Measurements from ENCODE around the gene TUBA8.
A peak's percentile ranks its signal among the peaks of the same experiment; 100 is the strongest.
"Not testable (repeated sequence)": the region's sequence is repeated elsewhere in the genome, so short reads cannot be mapped to it uniquely, and the experiment has no call there.

The TUBA8 gene

GRCh38 chr22:18110194-18110953 is at the start of gene TUBA8:
TSS of gene TUBA8 (plus strand) at chr22:18110809. CDS start at chr22:18110866, 57 bp downstream.
- peak; percentile 63 for DNase-seq

GRCh38 chr22:18062421-18062820 is 48.2 kb upstream of the TUBA8 start:
- no peak for DNase-seq

DNA sequence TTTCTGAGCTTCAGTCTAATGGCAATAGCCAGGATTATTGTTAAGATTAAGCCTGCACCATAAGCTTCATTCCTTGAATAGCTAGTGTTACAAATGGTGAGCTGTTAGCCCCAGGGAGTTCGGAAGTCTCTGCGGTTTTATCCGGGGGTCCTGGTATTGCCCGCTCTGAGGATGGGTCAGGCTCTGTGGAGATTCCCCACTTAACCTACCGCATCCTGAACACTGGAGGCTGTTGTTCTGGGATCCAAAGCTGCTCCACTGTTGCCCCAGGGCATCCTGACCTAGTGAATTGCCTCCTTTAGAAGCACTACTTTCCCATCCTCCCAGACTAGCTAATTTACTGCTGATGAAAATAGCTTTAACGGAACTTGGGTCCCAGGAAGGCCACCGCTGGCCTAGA is 47.3 kb upstream of the TUBA8 start:
- no peak for DNase-seq

DNA sequence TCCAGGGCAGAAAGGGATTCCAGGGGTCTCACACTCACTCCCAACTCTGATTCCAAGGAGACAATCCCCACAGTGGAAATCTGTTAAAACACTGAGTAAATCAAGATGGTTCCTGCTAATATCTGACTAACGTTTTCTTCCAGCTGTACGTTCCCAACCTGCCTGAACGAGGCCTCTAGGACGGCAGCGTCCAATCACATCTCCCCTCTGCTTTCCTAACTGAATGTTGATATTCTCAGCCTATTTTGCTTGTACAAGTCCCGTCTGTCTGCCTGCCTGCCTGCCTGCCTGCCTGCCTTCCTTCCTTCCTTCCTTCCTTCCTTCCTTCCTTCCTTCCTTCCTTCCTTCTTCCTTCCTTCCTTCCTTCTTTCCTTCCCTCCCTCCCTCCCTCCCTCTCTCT is 46.9 kb upstream of the TUBA8 start:
- DNase-seq, result not testable (repeated sequence)

DNA sequence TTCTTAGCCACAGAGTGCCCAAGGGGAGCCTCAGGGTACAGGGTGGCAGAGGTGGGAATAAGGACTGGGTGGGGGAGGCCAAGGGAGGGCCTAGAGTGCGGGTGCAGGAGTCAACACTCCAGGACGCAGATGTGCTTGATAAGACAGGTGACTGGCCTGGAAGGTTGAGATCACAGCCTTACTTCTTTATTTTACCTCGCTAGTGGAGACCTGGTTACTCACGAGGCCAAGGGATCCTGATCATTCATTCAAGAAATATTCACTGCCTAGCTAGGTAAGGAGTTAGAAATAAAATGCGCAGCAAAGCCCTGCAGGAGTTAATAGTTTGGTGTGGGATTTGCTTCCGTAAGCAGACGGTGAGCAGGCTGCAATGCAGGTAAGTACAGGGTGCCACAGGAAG is 46.0 kb upstream of the TUBA8 start:
- no peak for DNase-seq

DNA sequence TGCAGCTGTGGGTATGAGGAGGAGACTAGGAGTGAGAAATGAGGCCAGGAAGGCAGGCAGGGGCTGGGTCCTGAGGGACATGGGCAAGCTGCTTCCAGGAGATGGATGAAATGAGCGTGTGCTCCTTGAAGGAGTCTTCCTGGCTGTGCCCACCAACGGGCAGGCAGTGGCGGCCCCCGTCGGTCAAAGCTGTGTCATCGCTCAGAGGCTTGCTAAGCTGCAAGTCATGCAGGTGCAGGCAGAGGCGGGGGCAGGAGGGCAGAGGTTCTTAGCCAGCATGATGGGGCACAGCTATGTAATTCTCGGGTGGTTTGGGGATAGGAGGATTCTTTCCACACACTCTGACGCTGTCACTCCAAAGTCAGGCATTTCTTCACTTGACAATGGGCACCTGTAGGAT is 45.4 kb upstream of the TUBA8 start:
- DNase-seq, result no peak

- DNase-seq, result no peak
Measured at GRCh38 chr22:18066181-18066859, 44.3 kb upstream of the TUBA8 start.

GRCh38 chr22:18067121-18067520 is 43.5 kb upstream of the TUBA8 start:
- DNase-seq, result no peak

DNA sequence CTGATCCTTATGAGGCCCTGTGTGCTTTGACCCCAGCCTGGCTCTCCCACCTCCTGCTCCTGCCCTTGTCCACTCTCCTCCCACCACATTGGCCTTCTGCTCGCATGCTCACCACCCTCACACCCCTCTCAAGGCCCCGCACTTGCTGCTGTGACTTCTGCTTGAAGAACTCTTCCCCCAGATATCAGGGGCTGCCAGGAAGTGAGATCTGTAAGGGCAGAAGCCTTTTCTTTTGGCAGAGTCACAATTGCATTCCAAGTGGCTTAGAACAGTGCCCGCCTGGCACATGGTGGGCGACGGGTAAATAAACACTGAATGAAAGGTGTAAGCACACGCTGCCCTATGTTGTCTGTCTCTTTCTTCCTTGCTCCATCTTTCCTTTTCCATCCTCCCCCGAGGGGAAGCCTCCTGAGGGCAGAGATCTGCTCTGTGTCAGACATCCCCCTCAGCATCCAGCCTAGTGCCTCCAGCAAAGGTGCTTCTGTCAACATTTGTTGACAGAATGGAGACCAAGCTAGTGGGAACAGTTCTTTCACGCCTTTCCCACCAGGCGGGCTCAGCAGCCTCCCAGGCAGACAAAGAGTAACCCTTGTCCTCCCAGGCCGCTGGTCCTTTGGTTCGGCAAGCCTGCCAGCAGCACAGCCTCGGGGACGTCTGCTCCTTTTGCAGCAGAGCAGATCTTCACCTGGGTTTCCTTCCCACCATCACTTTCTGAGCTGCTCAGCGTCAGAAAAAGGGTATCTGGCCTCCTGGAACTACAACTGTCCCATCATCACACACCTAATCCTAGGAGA is 42.9 kb upstream of the TUBA8 start:
- no peak for DNase-seq

DNA sequence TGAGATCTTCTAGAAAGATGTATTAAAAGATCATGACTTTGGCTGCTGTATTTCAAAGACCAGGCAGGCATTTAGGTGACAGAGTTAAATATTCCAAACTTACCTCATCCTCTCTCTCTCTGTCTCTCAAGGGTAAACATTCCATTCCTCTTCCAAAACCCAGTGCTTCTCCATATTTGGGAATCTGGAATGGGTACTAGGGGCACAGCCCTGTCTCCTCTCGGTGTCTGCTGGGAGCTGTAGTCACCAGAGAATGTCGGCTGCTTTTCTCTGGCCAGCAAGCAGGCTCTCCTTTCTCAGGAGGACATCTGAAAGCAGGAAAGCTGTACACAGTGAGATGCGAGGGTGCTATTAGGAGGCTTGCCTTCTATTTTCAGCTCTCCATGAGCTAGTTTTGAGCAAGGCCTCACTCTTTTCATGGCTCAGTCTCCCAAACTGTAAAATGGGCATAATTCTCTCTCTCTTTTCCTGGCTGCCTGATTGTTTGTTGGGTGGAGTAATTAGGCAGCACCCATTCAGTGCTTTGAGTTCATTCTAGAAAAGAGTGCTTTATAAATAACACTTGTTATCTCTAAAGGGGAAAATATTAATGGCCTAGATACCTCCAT is 42.1 kb upstream of the TUBA8 start:
- DNase-seq, result no peak

- no peak for DNase-seq
Measured at GRCh38 chr22:18069041-18069440, 41.6 kb upstream of the TUBA8 start.

- no peak for DNase-seq
Measured at GRCh38 chr22:18070041-18070440, 40.6 kb upstream of the TUBA8 start.

- DNase-seq, result peak; percentile 48
Measured at GRCh38 chr22:18070556-18071306, 39.9 kb upstream of the TUBA8 start.

DNA sequence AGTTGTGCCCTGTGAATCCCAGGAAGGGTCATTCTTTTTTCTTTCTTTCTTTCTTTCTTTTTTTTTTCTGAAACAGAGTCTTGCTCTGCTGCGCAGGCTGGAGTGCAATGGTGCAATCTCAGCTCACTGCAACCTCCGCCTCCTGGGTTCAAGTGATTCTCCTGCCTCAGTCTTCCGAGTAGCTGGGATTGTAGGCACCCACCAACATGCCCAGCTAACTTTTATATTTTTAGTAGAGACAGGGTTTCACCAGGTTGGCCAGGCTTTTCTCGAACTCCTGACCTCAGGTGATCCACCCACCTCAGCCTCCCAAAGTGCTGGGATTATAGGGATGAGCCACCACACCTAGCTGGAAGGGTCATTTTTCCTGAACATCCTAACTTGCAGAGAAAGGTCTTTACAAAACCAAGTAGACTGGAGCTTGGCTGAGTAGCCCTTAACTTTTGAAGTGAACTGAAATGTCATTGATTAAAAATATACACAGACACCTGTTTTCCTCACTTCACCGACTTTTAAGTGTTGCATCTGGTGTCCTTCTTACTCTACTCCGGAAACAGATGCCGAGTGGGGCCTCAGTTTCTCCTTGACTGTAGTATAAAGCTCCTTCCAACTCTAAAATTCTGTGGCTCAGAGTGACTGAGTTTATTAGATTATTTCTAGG is 39.2 kb upstream of the TUBA8 start:
- not testable (repeated sequence) for DNase-seq

DNA sequence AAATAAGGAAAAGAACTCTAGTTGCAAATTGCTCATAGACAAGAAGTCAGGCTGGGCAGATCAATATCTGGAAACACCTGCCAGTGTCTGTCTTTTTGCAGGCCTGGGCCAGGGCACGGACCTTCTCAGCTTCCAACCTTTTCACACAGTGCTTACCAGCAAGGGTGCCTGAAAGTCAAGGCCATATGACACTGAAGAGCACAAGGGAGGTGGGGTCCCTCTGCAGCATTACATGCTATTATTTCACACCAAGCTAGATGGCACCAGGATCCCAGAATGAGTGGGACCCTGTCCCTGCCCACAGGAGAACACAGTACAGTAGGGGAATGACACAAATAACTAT is 38.7 kb upstream of the TUBA8 start:
- DNase-seq, result no peak

DNA sequence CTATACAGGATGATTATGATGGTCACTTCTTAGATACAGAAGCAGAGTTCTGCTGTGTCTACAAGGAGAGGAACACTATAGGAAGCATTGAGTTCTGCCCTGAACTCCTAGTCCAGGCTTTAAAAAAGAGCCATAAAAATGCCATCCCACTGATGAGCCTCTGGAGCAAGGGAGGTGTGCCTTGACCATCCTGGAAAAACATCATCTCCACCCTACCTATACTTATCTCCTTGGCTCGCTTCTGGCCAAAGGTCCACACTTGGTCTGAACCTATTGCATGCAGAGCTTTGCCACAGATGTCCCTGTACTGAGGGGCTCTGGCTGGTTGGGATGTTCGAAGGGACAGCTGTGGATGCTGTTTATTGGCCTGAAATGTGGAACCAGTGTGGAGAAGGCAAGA is 37.1 kb upstream of the TUBA8 start:
- no peak for DNase-seq

DNA sequence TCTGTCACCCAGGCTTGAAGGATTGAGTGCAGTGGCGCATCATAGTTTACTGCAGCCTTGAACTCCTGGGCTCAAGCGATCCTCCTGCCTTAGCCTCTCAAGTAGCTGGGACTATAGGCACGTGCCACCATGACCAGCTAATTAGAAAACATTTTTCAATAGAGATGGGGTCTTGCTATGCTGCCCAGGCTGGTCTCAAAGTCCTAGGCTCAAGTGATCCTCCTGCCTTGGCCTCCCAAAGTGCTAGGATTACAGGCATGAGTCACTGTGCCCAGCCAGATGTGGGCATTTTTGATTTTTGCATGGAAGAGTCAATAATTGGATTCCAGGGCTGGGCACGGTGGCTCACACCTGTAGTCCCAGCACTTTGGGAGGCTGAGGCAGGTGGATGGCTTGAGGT is 36.7 kb upstream of the TUBA8 start:
- DNase-seq, result not testable (repeated sequence)

DNA sequence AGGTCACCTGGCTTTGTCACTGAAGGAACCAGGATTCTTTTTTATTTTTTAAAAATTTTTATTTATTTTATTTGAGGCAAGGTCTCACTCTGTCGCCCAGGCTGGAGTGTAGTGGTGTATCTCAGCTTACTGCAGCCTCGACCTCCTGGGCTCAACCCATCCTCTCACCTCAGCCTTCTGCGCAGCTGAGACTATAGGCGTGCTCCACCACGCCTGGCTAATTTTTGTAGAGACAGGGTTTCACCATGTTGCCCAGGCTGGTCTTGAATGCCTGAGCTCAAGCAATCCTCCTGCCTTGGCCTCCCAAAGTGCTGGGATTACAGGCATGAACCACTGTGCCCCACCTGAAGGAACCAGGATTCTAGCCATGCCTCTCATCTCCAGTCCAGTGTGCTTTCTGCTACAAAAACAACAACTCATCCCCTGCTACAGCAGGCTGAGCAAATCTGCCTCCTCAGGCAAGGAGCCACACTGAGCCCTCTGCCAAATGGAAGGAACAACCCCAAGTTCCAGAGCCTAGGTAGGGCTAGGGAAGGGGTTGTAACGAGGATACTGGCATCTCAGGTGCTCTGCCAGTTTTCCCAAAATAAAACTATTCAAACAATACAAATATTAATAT is 35.4 kb upstream of the TUBA8 start:
- no peak for DNase-seq

DNA sequence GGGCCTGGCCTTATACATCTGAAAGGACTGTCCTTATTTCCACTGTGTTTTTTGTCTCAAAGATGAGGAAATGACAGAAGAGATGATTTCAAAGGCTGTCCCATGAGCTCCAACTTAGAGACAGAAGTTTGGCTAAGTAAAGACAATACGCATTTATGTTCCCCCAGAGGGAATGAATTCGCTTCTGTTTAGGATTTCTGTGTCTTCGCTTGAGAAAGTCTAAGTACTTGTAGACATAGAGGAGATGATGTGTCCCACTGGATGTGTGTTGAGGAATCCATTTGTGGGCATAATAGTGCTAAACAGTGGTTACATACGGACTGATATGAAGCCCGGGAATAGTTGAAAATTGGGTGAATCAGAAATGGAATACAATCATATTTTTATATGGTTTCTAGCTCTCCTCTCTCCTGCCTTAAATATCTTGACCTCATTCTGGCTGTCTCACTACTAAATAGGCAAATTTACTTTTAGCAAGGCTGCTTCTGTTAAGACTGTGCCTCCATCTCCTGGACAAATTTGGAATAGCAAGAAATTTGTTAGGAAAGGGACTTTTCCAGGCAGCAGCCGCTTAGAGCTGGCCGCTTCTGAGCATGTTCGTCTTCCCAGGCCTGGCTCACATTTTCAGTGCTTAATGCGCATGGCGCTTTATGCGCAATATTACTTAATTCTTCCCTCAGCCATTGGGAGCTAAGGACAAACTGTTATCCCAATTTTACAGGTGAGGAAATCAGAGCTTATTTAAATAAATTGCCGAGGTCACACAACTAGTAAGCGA is 34.7 kb upstream of the TUBA8 start:
- DNase-seq, result peak; percentile 38

DNA sequence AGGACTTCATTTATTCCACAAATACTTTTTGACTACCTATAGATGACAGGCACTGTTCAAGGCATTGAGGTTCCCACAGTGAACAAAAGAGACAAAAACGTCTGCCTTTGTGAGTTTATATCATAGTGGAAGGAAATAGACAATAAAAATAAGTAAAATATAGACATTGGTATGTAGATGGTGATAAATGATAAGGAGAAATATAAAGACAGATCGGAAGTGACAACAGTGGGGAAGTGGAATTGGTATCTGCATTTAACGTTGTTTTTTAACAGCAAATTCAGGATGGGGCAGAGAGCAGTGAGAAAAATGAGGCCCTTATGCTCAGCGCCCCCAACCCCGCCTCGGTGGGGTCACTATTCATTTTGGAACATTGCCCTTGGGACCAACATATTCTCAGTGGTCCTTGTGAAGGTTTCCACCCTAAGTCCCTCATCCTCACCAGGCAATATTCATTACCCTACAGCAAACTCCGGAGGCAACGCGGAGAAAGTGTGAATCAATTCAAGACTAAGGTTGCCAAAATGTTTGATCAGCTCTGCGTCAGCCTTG is 33.4 kb upstream of the TUBA8 start:
- no peak for DNase-seq

All from stimulated activated CD8-positive, alpha-beta memory T cell treated with anti-CD3 and anti-CD28 coated beads, Interleukin-4, amount 100 ng/mL, for 48 hours (primary cell).